GM23338 (cell line): ENCODE results near the gene EGLN2. TPM values are rescaled to one million over a fixed set of nuclear protein-coding genes. Genes with fewer than 3 reads are reported as not detected.
A peak's percentile ranks its signal among the peaks of the same experiment; 100 is the strongest.

Experiments used
- ATAC-seq: fragments of 200-7000 bp; cut with Tn5 transposase; 3 replicates; pipeline ENCODE4 v1.9.1; 2020
- DNase-seq: peaks from one replicate; pipeline ENCODE4 v3.0.0-alpha.2; 2015; ENCODE audit warnings: low spot score
- H2AFZ ChIP-seq: fragments of 200-600 bp; sonication (generic); 2 replicates; pipeline ENCODE4 v1.8.0; 2016; ENCODE audit warnings: antibody characterized with exemption, mild to moderate bottlenecking, moderate library complexity
- H3F3A ChIP-seq: fragments of 200-600 bp; sonication (generic); replicated peaks from 2 replicates; pipeline ENCODE4 v1.8.0; 2017; ENCODE audit warnings: antibody characterized with exemption, mixed run types, low read depth
- H3K27ac ChIP-seq: fragments of 200-600 bp; sonication (generic); 2 replicates; pipeline ENCODE4 v1.6.1; 2016; ENCODE audit warnings: low read depth
- H3K27me3 ChIP-seq: fragments of 200-600 bp; sonication (generic); 2 replicates; pipeline ENCODE4 v1.8.0; 2016; ENCODE audit warnings: mild to moderate bottlenecking, mixed run types, moderate library complexity; ENCODE audit not compliant: insufficient read depth
- H3K36me3 ChIP-seq: fragments of 200-600 bp; sonication (generic); 2 replicates; pipeline ENCODE4 v1.8.0; 2016; ENCODE audit warnings: mild to moderate bottlenecking; ENCODE audit not compliant: insufficient read depth
- H3K4me1 ChIP-seq: fragments of 200-600 bp; sonication (generic); 2 replicates; pipeline ENCODE4 v1.8.0; 2016; ENCODE audit warnings: mild to moderate bottlenecking, moderate library complexity; ENCODE audit not compliant: insufficient read depth
- H3K4me2 ChIP-seq: fragments of 200-600 bp; sonication (generic); 2 replicates; pipeline ENCODE4 v1.7.1; 2017; ENCODE audit warnings: mixed run types
- H3K4me3 ChIP-seq: fragments of 200-600 bp; sonication (generic); 2 replicates; pipeline ENCODE4 v1.6.1; 2016; ENCODE audit warnings: mixed run types
- H3K79me2 ChIP-seq: fragments of 200-600 bp; sonication (generic); replicated peaks from 2 replicates; pipeline ENCODE4 v1.8.0; 2017; ENCODE audit warnings: mild to moderate bottlenecking; ENCODE audit not compliant: insufficient read depth
- H3K9me2 ChIP-seq: fragments of 200-600 bp; sonication (generic); 2 replicates; pipeline ENCODE4 v1.8.0; 2017; ENCODE audit not compliant: insufficient read depth
- H4K20me1 ChIP-seq: fragments of 200-600 bp; sonication (generic); replicated peaks from 2 replicates; pipeline ENCODE4 v1.8.0; 2017; ENCODE audit warnings: mild to moderate bottlenecking; ENCODE audit not compliant: insufficient read depth
- H3K27ac Mint-ChIP-seq: 2 replicates; pipeline ENCODE4 v1.8.0; 2020; ENCODE audit warnings: inconsistent platforms, mild to moderate bottlenecking, moderate library complexity, mixed read lengths
- H3K27me3 Mint-ChIP-seq: 3 replicates; pipeline ENCODE4 v1.8.0; 2022; ENCODE audit warnings: low read depth, mild to moderate bottlenecking, moderate library complexity, mixed read lengths, inconsistent platforms; ENCODE audit not compliant: insufficient read depth, poor library complexity
- H3K36me3 Mint-ChIP-seq: 3 replicates; pipeline ENCODE4 v1.8.0; 2021; ENCODE audit warnings: low read depth, mild to moderate bottlenecking, inconsistent platforms, moderate library complexity, mixed read lengths
- H3K4me1 Mint-ChIP-seq: 3 replicates; pipeline ENCODE4 v1.8.0; 2020; ENCODE audit warnings: mild to moderate bottlenecking, inconsistent platforms, mixed read lengths
- H3K4me3 Mint-ChIP-seq: 3 replicates; pipeline ENCODE4 v1.8.0; 2021; ENCODE audit warnings: moderate library complexity, mild to moderate bottlenecking, inconsistent platforms, mixed read lengths
- H3K9me3 Mint-ChIP-seq: 3 replicates; pipeline ENCODE4 v1.8.0; 2020; ENCODE audit warnings: moderate library complexity, mild to moderate bottlenecking, inconsistent platforms, mixed read lengths
- CREB1 ChIP-seq: fragments of 250-450 bp; sonication (Bioruptor Pico); IDR thresholded peaks from 2 replicates; pipeline ENCODE4 v1.5.0; 2020; ENCODE audit warnings: low read depth, mild to moderate bottlenecking, moderate library complexity
- CTCF ChIP-seq, 2 experiments: fragments of 200-600 bp in 1 of 2; sonication (generic) in 1 of 2; conservative IDR thresholded peaks; 2 replicates each; pipeline versions ENCODE4 v1.5.1 to v1.6.1; 2016 to 2017; ENCODE audit warnings: antibody characterized with exemption in 2 of 2, low read depth in 2 of 2, mild to moderate bottlenecking in 2 of 2, moderate library complexity in 1 of 2
- EZH2phosphoT487 ChIP-seq: fragments of 200-600 bp; sonication (generic); IDR thresholded peaks from one replicate; pipeline ENCODE4 v1.8.1; 2018; ENCODE audit warnings: antibody characterized with exemption; ENCODE audit not compliant: unreplicated experiment
- JUNB ChIP-seq: IDR thresholded peaks from one replicate; pipeline ENCODE4 v1.6.1; 2016; ENCODE audit warnings: antibody characterized with exemption; ENCODE audit not compliant: unreplicated experiment
- NANOG ChIP-seq: IDR thresholded peaks from 2 replicates; pipeline ENCODE4 v1.6.1; 2016; ENCODE audit warnings: antibody characterized with exemption, borderline replicate concordance
- POLR2AphosphoS5 ChIP-seq: IDR thresholded peaks from 2 replicates; pipeline ENCODE4 v1.6.1; 2016; ENCODE audit warnings: antibody characterized with exemption, low read depth
- STAT1 ChIP-seq: IDR thresholded peaks from one replicate; pipeline ENCODE4 v1.6.1; 2016; ENCODE audit warnings: antibody characterized with exemption; ENCODE audit not compliant: unreplicated experiment
- ZNF114 ChIP-seq: fragments of 250-450 bp; sonication (Bioruptor Pico); IDR thresholded peaks from 2 replicates; pipeline ENCODE4 v1.5.0; 2020; ENCODE audit warnings: mild to moderate bottlenecking, moderate library complexity
- ZNF331 ChIP-seq: fragments of 250-450 bp; sonication (Bioruptor Pico); IDR thresholded peaks from 2 replicates; pipeline ENCODE4 v1.5.0; 2020; ENCODE audit warnings: low read depth, mild to moderate bottlenecking, moderate library complexity
- ZNF462 ChIP-seq: fragments of 250-450 bp; sonication (Bioruptor Pico); IDR thresholded peaks from 2 replicates; pipeline ENCODE4 v1.5.0; 2020; ENCODE audit warnings: mild to moderate bottlenecking, moderate library complexity
- polyA plus RNA-seq: library from polyadenylated mRNA; unstranded; fragments of >200 nt; fragmentation: Nextera tagmentation; extraction: Ambion mirVana; gene quantifications from 2 replicates; pipeline ENCODE4 v1.2.1, GENCODE V29; 2016
- total RNA-seq: library from RNA; depleted of rRNA; stranded (reverse); fragments of >200 nt; shearing (Covaris generic); gene quantifications from 2 replicates; pipeline ENCODE4 v1.2.3, GENCODE V29; 2014

Gene EGLN2
- total and polyA plus RNA-seq, 2 experiments from 2014 or later, result 59.9 to 118 TPM

GRCh38 chr19:40808497-40808896, 9.5 kb downstream of the EGLN2 start (continued):
- no peak for TF ChIP-seq CTCF (conservative IDR thresholded peaks at IDR 0.05; ENCODE audit: low read depth in 2 of 2)
- no peak for TF ChIP-seq STAT1
- no peak for TF ChIP-seq ZNF114 (CRISPR knock-in tag)
- no peak for TF ChIP-seq ZNF331

DNA sequence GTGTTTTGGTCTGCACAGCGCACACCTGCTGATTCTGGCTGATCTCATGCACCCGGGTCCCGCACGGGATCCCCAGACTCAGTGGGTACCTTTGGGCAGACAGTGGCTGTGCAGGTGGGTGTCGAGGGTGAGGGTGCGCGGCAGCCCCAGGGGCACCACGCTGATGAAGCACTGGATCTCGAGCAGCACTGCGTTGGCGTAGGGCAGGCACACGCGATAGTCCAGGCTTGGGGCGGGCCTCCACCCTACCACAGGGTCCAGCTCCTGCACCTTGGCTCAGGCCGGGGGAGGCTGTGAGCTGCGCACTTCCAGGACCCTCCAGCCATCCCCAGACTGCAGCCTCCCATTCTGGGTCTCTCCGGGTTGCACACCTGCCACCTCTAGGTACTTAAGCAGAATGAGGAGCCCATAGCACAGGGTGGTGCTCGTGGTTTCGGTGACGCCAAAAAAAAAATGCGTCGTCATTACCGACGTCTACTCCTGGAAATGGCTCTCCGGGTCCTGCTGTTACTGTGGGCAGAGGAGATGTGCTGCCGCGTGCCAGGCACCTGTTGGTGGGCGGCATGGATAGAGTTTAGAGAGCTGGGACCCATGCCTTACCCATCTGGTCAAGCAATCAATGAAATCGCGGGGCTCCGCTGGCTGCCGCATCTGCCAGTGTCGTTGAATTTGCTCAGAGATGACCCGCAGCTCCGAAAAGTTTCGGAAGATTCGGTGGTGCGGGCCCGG, 10.5 kb downstream of the EGLN2 start:
- no peak for ATAC-seq
- Histone ChIP-seq H3K4me2 (peak overlapping the region; percentile 96), H3K9me2 (no peaks in the 10 kb centered on the region), H3K36me3 (peaks cover 4% of the 10 kb centered on the region; the same call in 1 of the 2 replicates), H3K27ac (no peak overlapping the region), H3K4me1 (peaks cover 33% of the 10 kb centered on the region), H4K20me1 (peaks cover 24% of the 10 kb centered on the region), H3K27me3 (peaks cover 12% of the 10 kb centered on the region; the same call in 1 of the 2 replicates), H3F3A (peaks cover 34% of the 10 kb centered on the region), H2AFZ (no peak overlapping the region), H3K4me3 (peak overlapping the region; percentile 63; the same call in 1 of the 2 replicates), H3K79me2 (peaks cover 30% of the 10 kb centered on the region)
- Mint-ChIP-seq H3K4me1 (peaks cover 61% of the 10 kb centered on the region), H3K27ac (peak overlapping the region; percentile 45; the same call in 1 of the 2 replicates), H3K27me3 (peaks cover 38% of the 10 kb centered on the region), H3K9me3 (no peaks in the 10 kb centered on the region; the same call in 2 of the 3 replicates), H3K36me3 (peaks cover 30% of the 10 kb centered on the region), H3K4me3 (peak overlapping the region; percentile 83)
- DNase-seq, result no peak
- TF ChIP-seq POLR2AphosphoS5 (no peak), EZH2phosphoT487 (no peak), JUNB (no peak), CTCF (conservative IDR thresholded peaks at IDR 0.05; ENCODE audit: low read depth in 2 of 2) (no peak), CREB1 (no peak), NANOG (no peak), ZNF462 (CRISPR knock-in tag) (no peak)
